ENCODE measurements around the gene TRIM45. TPM values are rescaled to one million over a fixed set of nuclear protein-coding genes. Genes with fewer than 3 reads are reported as not detected.

TRIM45 gene
- total RNA-seq, 2 experiments from 2014 or later: 0.25 to 0.88 TPM

DNA sequence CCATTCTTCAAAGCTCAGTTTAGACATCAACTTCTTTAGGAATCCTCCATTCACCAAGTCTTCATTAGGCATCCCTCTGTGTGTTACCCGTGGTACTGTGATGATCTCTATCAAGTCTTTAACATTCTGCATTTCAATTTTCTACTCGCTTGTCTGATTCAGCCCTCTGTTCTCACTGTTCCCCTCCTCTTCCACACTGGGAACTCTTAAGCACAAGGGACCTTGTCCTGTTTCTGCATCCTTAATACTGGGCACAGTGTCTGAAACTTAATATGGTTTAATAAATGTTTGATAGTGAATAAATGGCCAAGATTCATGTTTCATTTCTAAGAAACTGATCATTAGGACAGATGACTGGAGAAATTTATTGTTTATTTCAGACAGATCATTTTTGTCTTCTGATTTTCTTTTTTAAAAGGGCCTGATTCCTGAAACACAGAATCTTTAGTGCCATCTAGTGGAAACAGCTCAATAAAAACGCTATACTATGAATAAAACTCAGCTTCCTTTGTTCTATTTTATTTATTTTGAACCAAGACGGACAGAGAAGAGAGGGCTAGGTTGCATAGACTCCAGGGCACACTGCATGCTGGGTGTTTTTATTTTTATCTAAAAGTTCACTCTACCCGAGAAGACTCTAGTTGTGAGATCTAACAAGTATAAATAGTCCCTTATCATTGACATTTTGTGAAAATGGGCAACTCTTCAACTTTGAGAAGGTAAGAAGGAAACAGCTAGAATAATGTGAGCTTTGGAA, 7.0 kb upstream of the TRIM45 start:
- POLR2A ChIA-PET: interaction anchor here (0.6 to 1.4 kb wide), 4 partner anchors 141 to 1279 kb away, joined by 3 to 6 read pairs (median 3); no protein-coding TSS in a partner anchor
- intact Hi-C loops (cut with DNase I, micrococcal nuclease): loop anchor here (1.0 to 10.0 kb wide), 6 partner anchors 61 to 554 kb away; partner anchors contain the start of gene TENT5C (in 1 of the 2)
- Histone ChIP-seq H3K9me3 (ENCODE audit: control insufficient read depth in 1 of 2, insufficient read depth in 1 of 2, low read length in 2 of 2) (no peaks in the 10 kb centered on the region), H3K36me3 (ENCODE audit: insufficient read depth, low read length) (no peaks in the 10 kb centered on the region), H3K27ac (ENCODE audit: low read depth in 1 of 2, low read length in 2 of 2) (no peak overlapping the region), H3K4me3 (ENCODE audit: low read length) (no peak overlapping the region), H3K27me3 (ENCODE audit: control insufficient read depth in 1 of 2, insufficient read depth in 2 of 2, low read length in 2 of 2) (peaks cover 0 to 4% of the 10 kb centered on the region in 2 experiments), H3K4me1 (ENCODE audit: insufficient read depth, low read length) (no peaks in the 10 kb centered on the region)
- H3K4me1 Mint-ChIP-seq (ENCODE audit: low read depth): no peaks in the 10 kb centered on the region
- no peaks in the 10 kb centered on the region for H3K9me3 Mint-ChIP-seq
- H3K36me3 Mint-ChIP-seq (ENCODE audit: low read depth): no peaks in the 10 kb centered on the region
- peak; percentile 49 for ATAC-seq (ENCODE audit: poor library complexity)
- TF ChIP-seq, protein P1, sequence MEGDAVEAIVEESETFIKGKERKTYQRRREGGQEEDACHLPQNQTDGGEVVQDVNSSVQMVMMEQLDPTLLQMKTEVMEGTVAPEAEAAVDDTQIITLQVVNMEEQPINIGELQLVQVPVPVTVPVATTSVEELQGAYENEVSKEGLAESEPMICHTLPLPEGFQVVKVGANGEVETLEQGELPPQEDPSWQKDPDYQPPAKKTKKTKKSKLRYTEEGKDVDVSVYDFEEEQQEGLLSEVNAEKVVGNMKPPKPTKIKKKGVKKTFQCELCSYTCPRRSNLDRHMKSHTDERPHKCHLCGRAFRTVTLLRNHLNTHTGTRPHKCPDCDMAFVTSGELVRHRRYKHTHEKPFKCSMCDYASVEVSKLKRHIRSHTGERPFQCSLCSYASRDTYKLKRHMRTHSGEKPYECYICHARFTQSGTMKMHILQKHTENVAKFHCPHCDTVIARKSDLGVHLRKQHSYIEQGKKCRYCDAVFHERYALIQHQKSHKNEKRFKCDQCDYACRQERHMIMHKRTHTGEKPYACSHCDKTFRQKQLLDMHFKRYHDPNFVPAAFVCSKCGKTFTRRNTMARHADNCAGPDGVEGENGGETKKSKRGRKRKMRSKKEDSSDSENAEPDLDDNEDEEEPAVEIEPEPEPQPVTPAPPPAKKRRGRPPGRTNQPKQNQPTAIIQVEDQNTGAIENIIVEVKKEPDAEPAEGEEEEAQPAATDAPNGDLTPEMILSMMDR (IDR thresholded peaks at IDR 0.05): peak; percentile 65
- no peak overlapping the region for H3K4me3 Mint-ChIP-seq
- H3K27me3 Mint-ChIP-seq: peaks cover 9% of the 10 kb centered on the region
- CTCF ChIA-PET: interaction anchor here (0.6 to 2.2 kb wide), 12 partner anchors 13 to 554 kb away, joined by 3 to 31 read pairs (median 4); no protein-coding TSS in a partner anchor
- no peak overlapping the region for H3K27ac Mint-ChIP-seq
- DNase-seq: peak in 3 of 14 experiments; percentile 50 to 51 (median 51)

DNA sequence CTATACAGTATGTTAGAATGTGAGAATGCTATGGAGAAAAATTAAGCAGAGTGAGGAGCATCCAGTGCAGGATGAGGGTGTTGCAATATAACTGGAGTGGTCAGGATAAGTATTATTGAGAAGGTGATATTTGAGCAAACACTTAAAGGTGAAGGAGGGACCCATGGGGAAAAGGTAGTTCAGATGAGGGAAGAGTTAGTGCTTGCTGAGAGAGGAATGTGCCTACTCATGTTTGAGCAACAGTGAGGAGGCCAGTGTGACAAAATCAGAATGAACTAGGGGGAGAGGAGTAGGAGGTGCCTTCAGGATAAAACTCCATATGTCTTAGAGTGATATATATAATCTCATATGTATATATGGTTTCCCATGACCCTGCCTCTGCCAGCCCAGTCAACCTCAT, 6.2 kb upstream of the TRIM45 start:
- Histone ChIP-seq H3K4me3 (ENCODE audit: low read length) (no peak overlapping the region), H3K27me3 (ENCODE audit: control insufficient read depth in 1 of 2, insufficient read depth in 2 of 2, low read length in 2 of 2) (peaks cover 0 to 4% of the 10 kb centered on the region in 2 experiments), H3K36me3 (ENCODE audit: insufficient read depth, low read length) (no peaks in the 10 kb centered on the region), H3K27ac (ENCODE audit: low read depth in 1 of 2, low read length in 2 of 2) (no peak overlapping the region), H3K4me1 (ENCODE audit: insufficient read depth, low read length) (no peaks in the 10 kb centered on the region), H3K9me3 (ENCODE audit: control insufficient read depth in 1 of 2, insufficient read depth in 1 of 2, low read length in 2 of 2) (no peaks in the 10 kb centered on the region)
- no peak for ATAC-seq (ENCODE audit: poor library complexity)
- Mint-ChIP-seq H3K4me3 (no peak overlapping the region), H3K27ac (no peak overlapping the region), H3K27me3 (peaks cover 9% of the 10 kb centered on the region), H3K36me3 (ENCODE audit: low read depth) (no peaks in the 10 kb centered on the region), H3K9me3 (no peaks in the 10 kb centered on the region), H3K4me1 (ENCODE audit: low read depth) (no peaks in the 10 kb centered on the region)
- intact Hi-C loops (cut with DNase I, micrococcal nuclease): loop anchor here (1.0 to 10.0 kb wide), 6 partner anchors 60 to 553 kb away; partner anchors contain the start of gene TENT5C (in 1 of the 2)
- DNase-seq: no peak
- TF ChIP-seq, protein P1 (IDR thresholded peaks at IDR 0.05): no peak
- POLR2A ChIA-PET: no interaction called here
- CTCF ChIA-PET: interaction anchor here (1.1 to 2.2 kb wide), 5 partner anchors 12 to 60 kb away, joined by 3 to 31 read pairs (median 5); no protein-coding TSS in a partner anchor

DNA sequence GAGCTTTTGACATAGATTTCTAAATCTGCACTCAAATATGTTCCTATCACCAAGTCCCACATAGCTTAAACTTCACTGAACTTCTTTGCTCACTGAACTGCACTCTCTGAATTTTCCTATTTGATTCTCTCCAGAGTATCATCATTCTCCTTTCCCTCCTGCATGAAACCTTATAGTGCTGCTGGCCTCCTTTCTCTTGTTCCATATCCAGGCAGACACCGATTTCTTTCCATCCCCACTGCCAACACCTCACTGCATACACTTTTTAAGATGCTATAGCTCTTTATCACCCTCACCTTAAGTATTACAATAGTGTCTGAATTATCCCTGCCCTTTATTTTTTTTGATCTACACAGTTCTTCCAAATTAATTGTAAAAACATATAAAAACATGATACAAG, 3.1 kb upstream of the TRIM45 start:
- TF ChIP-seq, protein P1 (IDR thresholded peaks at IDR 0.05): no peak
- no peaks in the 10 kb centered on the region for H3K9me3 Mint-ChIP-seq
- Histone ChIP-seq H3K9me3 (ENCODE audit: control insufficient read depth in 1 of 2, insufficient read depth in 1 of 2, low read length in 2 of 2) (no peaks in the 10 kb centered on the region), H3K4me1 (ENCODE audit: insufficient read depth, low read length) (peaks cover 17% of the 10 kb centered on the region), H3K4me3 (ENCODE audit: low read length) (no peak overlapping the region), H3K27me3 (ENCODE audit: control insufficient read depth in 1 of 2, insufficient read depth in 2 of 2, low read length in 2 of 2) (peaks cover 0 to 4% of the 10 kb centered on the region in 2 experiments), H3K27ac (ENCODE audit: low read depth in 1 of 2, low read length in 2 of 2) (no peak overlapping the region), H3K36me3 (ENCODE audit: insufficient read depth, low read length) (no peaks in the 10 kb centered on the region)
- H3K4me3 Mint-ChIP-seq: no peak overlapping the region
- H3K36me3 Mint-ChIP-seq (ENCODE audit: low read depth): no peaks in the 10 kb centered on the region
- DNase-seq (no peak), ATAC-seq (ENCODE audit: poor library complexity) (no peak)
- intact Hi-C loops (cut with DNase I, micrococcal nuclease): loop anchor here (2.0 to 10.0 kb wide), 4 partner anchors 57 to 633 kb away; partner anchors contain the start of gene TENT5C (in 1 of the 2)
- POLR2A ChIA-PET: no interaction called here
- peaks cover 9% of the 10 kb centered on the region for H3K4me1 Mint-ChIP-seq (ENCODE audit: low read depth)
- CTCF ChIA-PET: interaction anchor here (0.7 kb wide), 1 partner anchor 34 kb away, joined by 3 read pairs; no protein-coding TSS in a partner anchor
- peaks cover 9% of the 10 kb centered on the region for H3K27me3 Mint-ChIP-seq
- no peak overlapping the region for H3K27ac Mint-ChIP-seq

Data from CD4-positive, alpha-beta T cell (primary cell).